H1 (cell line): ENCODE measurements around the gene RSPH6A. TPM values are rescaled to one million over a fixed set of nuclear protein-coding genes. Genes with fewer than 3 reads are reported as not detected.
A peak's percentile ranks its signal among the peaks of the same experiment; 100 is the strongest.

Experiments
- JUND ChIP-seq: IDR thresholded peaks from 2 replicates; pipeline ENCODE4 v1.6.1; 2011; ENCODE audit warnings: mild to moderate bottlenecking, improper control_type of control experiment, low read length
- NRF1 ChIP-seq: IDR thresholded peaks from 2 replicates; pipeline ENCODE4 v1.6.1; 2011; ENCODE audit warnings: mild to moderate bottlenecking, low read depth, low read length, improper control_type of control experiment
- polyA plus RNA-seq, 7 experiments: library from polyadenylated mRNA; depleted of rRNA in 3 of 7; stranded (reverse) in 5 of 7; unstranded in 2 of 7; fragments of >200 nt in 5 of 7; fragments of 200-250 nt in 2 of 7; gene quantifications; 1 replicate in 5 of 7; 2 replicates in 1 of 7; 4 replicates in 1 of 7; pipeline versions ENCODE4 v1.2.1 to v1.2.3, GENCODE V29; 2011 to 2013; ENCODE audit warnings: missing spikeins in 2 of 7, mixed read lengths in 2 of 7
- total RNA-seq: library from RNA; stranded (reverse); fragmentation: NEBNext Ultra II Directional; extraction: Animal tissue kit (Norgen Biotek cat#: 25700); gene quantifications from 2 replicates; pipeline ENCODE4 v1.2.1, GENCODE V29; 2021

The RSPH6A gene
- total and polyA plus RNA-seq, 2 of the 8 experiments (the other 6 are each of a cell fraction or from before 2014, with no cell fraction given): 0.05 to 0.19 TPM

GRCh38 chr19:45770192-45771101 lies 44.7 kb downstream of the RSPH6A start (continued):
- TF ChIP-seq NRF1 (no peak), JUND (peak; percentile 17; the same call in 1 of the 2 replicates)
